Tracheal epithelial cell (primary cell): ENCODE measurements around the gene FAM53B. TPM values are rescaled to one million over a fixed set of nuclear protein-coding genes. Genes with fewer than 3 reads are reported as not detected.

ENCODE experiments used
- total RNA-seq: library from RNA; depleted of rRNA; stranded (reverse); fragments of >200 nt; gene quantifications from 2 replicates; pipeline ENCODE4 v1.2.1, GENCODE V29; 2014

FAM53B gene
- total RNA-seq, result 30.1 and 46.9 TPM in 2 replicates

GRCh38 chr10:124744102-124745050, at the start of gene FAM53B:
Gene FAM53B, minus strand, starts transcription at chr10:124744378. Its CDS starts 37,665 bp downstream, at chr10:124706713.

GRCh38 chr10:124791547-124792348, 47.6 kb upstream of the FAM53B start, which contains the start of gene EEF1AKMT2:
Gene EEF1AKMT2, minus strand, starts transcription at chr10:124791887. Its CDS starts 54 bp downstream, at chr10:124791833.

Other genes with a start within 250 kb of the FAM53B start
- gene EEF1AKMT2, start 47.5 kb upstream of the FAM53B start, total RNA-seq, result 15.4 and 17.9 TPM in 2 replicates
- gene ABRAXAS2, start 57.4 kb upstream of the FAM53B start, total RNA-seq, result 13.5 and 16.6 TPM in 2 replicates
- gene ZRANB1, start 197.7 kb upstream of the FAM53B start, total RNA-seq, result 23.2 and 23.4 TPM in 2 replicates